NCI-H128 (cell line): ENCODE results near the gene HIBADH.

Experiments used
- DNase-seq: peaks from one replicate; lab custom pipeline; 2025; ENCODE audit not compliant: unreplicated experiment; lab: John Stamatoyannopoulos, UW

HIBADH gene

DNA sequence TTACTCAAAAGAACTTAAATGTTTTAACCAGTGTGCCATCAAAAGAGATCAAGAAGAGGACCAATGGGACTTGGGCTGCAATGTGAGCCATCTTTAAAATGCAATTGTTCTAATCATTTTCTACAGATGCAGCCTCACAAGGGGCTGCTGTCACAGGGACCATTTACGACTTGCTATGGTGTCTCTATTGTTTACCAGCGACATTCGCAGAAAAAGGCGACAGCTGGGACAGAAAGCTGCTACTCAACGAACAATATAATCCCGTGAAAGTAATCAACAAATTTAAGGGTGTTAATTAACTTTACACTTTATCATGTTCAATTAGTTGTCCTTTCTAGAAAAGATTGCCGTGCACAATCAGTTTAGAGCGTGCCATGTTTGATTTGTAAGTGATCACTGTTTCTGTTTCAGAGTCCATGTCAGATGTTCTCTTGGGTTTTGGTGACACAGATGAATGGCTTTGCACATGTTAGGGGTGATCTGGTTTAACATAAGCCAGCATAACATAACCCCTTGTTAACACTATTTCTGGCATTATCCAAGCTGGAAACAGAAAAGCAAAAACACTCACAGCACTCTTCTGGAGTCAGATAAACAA is 110.8 kb downstream of the HIBADH start:
- no peak for DNase-seq

- no peak for DNase-seq
These were observed 113.1 kb downstream of the HIBADH start for GRCh38 chr7:27549606-27550005.

GRCh38 chr7:27548304-27548703 is 114.4 kb downstream of the HIBADH start:
- DNase-seq, result no peak

- DNase-seq, result no peak
These were observed 115.3 kb downstream of the HIBADH start for GRCh38 chr7:27547401-27547800.

DNA sequence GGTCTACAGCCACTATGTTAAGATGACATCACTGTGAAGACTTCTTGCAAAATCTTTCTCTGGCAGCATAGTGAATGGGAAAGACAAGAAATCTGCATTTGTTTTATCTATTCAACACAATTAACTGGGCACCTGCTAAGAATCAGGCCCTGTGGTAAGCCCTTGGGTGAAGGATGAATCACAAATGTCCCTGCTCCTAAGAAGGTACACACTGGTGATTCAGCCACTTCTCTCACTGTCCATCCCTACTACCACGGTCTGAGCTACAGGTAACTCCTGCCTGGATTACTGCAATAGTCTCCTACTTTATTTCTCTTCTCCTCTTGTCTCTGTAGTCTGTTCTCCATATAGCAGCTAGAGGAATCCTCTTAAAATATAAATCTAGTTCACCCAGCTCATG is 116.1 kb downstream of the HIBADH start:
- DNase-seq, result no peak

- no peak for DNase-seq
These were observed 126.9 kb downstream of the HIBADH start for GRCh38 chr7:27535795-27536194.

GRCh38 chr7:27533652-27534081 is 129.0 kb downstream of the HIBADH start:
- no peak for DNase-seq

DNA sequence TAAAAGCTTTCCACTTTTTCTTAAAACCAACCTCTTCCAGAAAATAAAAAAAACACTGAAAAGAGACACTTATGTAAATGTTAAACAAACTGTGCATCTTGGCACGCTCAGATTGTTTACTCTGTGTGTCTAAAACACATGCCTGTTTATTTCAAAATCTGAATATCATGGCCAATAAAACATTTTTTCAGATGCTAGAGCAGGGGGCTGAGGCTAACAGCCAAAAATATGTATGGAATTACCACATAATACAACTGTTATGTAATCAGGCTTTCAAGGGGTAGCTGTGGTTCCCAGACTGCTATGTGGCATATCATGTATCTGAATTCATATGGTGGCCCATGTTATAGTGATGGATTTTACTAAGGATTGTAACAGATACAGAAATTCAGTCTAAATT is 130.4 kb downstream of the HIBADH start:
- no peak for DNase-seq

- no peak for DNase-seq
These were observed 135.4 kb downstream of the HIBADH start for GRCh38 chr7:27527348-27527714.

GRCh38 chr7:27526611-27527347 is 135.9 kb downstream of the HIBADH start:
- DNase-seq, result no peak

DNA sequence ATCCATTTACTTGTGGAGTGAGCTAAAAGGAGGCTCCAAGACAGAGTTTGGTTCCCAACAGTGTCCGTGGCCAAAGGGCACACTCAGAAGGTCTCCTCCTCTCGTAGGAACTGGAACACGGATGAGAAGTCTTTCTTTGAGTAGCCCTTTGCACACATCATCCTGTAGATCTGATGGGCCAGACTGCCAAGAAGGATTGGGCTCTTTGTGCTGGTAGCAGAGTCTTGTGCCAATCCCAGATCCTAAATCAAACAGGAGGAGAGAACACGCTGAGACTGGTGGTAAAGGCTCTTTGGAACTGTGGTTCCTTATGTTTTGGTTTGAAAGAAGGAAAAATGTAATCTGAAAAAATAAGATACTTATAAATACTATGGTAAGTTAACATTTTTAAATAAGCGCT is 136.6 kb downstream of the HIBADH start:
- no peak for DNase-seq

DNA sequence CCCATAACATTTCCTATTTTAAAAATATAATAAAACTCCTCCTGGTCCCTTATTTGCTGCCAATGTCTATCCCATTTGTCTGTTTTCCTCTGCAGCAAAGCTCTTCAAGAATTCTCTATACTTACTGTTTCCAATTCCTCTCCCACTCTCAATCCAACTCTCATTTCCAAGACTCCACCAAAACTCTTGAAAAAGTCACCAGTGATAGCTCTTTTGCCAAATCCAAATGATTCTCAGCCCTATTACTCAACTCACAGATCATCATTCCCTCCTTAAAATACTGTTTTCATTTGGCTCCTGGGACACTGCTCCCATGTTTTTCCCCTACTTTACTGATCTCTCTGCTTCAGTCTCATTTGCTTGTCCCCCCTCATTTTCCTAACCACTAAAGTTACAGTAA is 139.4 kb downstream of the HIBADH start:
- no peak for DNase-seq

GRCh38 chr7:27522566-27522965 is 140.1 kb downstream of the HIBADH start:
- no peak for DNase-seq

GRCh38 chr7:27520815-27521790 is 141.6 kb downstream of the HIBADH start:
- no peak for DNase-seq

- no peak for DNase-seq
These were observed 142.8 kb downstream of the HIBADH start for GRCh38 chr7:27519793-27520469.

GRCh38 chr7:27518561-27519350 is 143.9 kb downstream of the HIBADH start:
- DNase-seq, result no peak

GRCh38 chr7:27516421-27516820 is 146.3 kb downstream of the HIBADH start:
- DNase-seq, result no peak

- no peak for DNase-seq
These were observed 146.8 kb downstream of the HIBADH start for GRCh38 chr7:27515933-27516332.

- no peak for DNase-seq
These were observed 147.8 kb downstream of the HIBADH start for GRCh38 chr7:27514861-27515260.

DNA sequence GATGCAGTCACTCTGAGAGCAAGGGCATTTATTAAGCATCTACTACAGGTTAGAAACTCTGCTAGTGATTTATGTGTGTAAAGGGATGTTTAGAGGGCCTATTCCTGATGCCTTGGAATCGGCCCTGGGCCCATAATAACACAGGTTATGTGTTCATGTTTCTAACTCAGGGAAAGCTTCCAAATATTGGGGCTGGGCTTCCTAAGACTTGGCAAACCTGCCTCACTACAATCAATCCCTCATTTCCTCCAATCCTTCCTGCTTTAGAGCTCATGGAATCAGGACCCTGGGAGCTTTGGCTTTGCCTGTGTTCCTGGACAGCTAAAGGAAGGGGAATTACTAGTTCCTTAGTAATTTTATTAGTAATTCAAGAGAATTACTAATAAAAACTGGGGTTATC is 148.8 kb downstream of the HIBADH start:
- DNase-seq, result no peak
